GM21447 (cell line): Measurements from ENCODE around the gene TAC3.

Experiments
- ATAC-seq: cut with Tn5 transposase; IDR thresholded peaks from one replicate; pipeline ENCODE4 v1.9.1; 2021; ENCODE audit not compliant: unreplicated experiment

The TAC3 gene

DNA sequence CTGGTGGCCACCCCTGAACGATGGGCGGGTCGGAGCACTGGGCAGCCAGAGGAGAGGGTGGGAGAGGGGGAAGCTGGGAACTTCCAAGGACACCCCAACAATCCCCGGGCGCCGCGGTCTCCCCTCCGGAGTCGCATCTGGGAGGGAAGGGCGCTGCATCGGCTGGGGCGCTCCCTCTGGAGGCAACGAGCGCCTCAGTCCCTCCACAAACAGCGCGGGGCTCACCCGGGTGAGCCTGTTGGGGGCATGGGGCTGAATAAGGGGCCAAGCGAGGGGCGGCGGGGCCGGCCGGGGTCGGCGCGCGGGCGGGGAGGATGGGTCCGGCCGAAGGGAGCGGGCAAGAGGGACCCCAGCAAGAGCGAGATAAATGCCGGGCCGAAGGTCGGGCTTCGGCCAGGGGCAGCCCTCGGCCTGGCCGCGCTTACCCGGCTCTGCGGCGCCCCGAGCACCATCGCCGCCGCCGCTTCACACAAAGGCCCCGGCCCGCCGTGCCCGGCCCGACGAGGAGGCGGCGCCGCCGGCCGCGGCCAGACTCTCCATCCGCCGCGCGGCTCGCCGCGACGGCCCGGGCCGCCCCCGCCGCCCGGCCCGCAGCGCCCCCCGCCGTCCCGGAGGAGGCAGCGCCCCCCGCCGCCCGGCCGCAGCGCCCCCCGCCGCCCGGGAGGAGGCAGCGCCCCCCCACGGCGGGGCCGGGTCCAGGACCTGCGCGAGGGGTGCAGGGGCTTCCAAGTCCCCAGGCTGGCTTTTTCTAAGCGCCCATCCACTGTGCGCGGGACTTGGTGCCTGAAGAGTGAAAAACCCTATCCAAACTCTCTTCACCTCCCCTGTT is 10.1 kb downstream of the TAC3 start, which contains the start of gene ZBTB39:
Gene ZBTB39 (minus strand): TSS at position 567 of the 829 bp plus-strand sequence. CDS start 1,629 bp downstream, outside the sequence.
- peak; percentile 52 for ATAC-seq

DNA sequence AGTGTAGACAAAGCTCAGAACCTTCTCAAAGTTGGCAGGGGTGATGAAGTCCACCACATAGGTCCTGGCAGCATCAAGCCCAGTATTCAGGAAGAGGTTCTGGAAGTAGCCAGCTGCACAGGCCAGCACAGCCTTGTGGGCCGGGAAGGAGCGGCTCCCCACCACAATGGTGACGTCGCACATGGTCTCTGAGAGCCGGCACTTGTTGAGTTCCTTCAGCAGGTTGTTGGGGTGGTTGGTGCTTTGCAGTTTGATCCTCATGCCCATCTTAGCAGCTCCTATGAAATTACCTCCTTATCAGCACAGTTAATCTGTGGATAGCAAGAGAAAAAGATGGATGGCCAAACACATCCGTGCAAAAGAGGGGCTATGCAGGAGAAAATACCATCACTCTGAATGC is 11.7 kb downstream of the TAC3 start:
- no peak for ATAC-seq

DNA sequence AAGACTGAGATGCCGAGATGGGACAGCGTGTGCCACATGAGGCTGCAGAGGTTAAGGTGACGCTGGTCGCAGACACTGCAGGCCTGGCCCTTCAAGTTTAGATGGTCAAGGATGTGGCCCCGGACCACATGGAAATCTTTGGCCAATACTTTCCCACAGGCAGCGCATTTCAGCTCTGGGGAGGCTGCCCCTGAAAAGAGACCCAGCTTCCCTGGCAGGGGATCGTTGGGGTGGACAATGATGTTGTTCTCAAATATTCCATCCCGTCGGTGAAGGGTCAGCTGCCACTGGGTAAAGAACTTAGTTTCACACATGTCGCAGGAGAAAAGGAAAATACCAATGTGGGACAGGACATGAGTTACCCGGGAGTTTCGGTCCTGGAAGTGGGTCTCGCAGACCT is 12.9 kb downstream of the TAC3 start:
- ATAC-seq = no peak

DNA sequence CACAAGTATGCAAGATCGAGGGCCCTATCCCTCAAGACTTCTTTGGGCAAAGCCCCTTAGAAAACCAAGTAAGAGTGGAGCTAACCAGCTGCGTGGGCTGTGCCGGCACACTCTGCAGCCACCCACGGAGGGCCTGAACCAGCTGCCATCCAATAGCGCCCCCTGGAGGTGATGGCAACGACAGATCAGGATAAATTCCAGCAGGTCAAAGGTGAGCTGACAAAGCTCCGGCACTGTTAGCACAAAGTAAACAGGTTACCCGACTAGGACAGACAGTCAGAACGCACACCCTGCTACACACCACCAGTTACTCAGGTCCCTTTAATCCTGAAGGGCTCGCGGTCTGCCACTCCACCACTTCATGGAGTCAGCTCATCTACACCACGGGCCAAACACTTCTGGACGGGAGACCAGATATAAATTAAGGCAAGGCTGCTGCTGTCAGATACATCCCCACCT is 14.9 kb downstream of the TAC3 start:
- ATAC-seq = no peak

DNA sequence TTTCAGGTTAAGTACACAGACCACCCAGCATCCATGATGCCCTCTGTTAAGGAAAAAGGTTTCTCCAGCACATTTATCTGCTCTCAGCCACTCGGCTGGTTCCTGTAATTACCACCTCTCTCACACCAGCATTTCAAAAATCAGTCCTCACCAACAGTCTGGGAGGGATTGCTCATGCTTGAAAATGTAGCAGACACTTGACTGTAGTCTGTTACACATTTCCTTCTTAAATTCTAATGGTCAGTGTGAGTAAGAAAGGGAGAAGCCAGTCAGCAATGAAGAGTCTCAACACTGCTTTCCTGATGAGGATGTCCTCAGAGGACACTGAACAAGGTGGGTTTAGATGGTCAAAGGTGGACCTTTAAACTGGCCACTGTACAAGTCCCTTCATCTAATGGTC is 15.9 kb downstream of the TAC3 start:
- no peak for ATAC-seq

DNA sequence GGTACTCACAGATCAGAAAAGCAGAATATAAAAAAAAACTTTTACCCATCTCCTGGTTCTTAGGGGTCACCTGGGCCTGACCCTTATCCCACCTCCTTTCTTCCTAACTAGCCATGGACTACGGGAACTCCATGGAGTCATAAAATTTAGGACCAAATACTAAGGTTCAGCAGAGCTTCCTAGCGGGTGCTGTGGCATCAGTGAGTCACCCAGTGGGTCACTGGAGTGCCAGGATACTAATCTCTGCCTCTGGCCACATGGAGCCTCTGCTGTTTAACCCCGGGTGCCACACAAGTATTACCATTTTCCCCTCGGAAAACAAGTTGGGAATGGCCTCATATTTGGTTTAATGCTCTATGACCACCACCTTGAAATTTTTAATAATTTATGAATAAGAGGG is 16.9 kb downstream of the TAC3 start:
- no peak for ATAC-seq

DNA sequence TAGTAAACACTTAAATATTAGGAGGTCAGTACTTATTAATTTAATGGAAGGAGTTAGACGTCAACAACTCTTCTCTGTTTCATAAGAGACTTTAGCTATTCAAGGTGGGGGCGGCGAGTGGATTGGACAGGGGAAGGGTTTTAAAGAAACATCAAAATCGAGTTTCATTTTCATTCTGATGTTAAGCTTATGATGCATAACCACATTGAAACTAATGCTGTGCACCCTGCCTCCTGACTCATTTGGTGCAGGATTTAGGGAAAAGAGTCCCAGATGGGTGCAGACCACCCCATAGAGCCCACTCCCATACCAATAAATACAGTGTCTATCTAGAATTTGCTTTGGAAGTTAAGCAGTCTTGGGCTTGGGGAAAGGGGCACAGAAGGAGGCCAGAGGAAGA is 17.3 kb downstream of the TAC3 start:
- peak; percentile 75 for ATAC-seq

DNA sequence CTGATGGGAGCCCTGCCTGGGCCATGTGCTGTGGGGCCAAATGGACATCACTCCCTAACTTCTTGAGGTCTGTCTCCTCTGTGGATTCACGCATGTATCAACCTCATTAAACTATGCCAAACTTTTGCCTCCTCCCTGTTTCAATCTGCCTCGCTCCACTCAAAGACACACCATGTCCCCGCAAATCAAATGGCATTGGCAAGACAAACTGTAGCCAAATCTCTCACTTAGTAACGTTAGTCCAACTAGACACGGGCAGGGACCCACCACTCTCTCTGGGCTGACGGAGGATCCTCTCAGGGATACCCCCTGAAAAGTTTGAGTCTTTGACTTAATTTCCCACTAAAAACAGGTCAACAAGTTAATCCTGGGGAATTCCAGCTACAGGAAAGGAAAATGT is 18.0 kb downstream of the TAC3 start:
- ATAC-seq = no peak

DNA sequence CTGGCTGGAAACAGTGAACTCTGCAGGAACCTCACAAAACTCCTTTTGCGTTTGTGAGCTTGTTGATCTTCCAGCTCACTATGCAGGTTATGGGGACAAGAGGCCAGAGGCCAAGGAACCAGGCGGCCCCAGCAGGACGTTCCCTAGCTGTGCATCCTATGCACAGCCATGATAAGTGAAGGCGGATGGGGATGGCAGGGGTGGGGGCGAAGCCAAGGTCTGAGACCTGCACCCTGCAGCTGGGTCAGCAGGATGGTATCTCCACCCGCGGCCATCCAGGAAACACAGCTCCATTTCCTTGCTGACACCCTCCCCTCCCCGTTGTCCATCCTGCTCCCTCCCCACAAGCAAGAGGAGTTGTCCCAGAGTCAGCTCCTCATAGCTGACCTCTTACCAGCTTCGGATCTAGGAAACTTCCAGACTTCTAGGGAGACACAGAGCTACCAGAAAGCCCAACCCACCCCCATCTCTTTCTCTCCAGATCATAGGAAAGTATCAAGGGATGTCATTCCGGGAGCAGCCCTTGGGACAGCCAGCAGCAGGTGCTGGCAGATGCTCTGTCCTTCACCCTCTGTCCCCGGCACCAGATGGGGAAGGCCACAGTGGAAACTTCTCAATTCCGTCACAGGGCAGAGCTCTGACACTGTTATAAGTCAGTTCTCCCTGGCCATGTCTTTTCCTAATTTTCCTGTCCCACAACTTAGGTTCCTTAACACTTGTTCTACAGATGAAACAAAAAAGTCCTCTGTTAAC is 19.4 kb downstream of the TAC3 start:
- no peak for ATAC-seq

DNA sequence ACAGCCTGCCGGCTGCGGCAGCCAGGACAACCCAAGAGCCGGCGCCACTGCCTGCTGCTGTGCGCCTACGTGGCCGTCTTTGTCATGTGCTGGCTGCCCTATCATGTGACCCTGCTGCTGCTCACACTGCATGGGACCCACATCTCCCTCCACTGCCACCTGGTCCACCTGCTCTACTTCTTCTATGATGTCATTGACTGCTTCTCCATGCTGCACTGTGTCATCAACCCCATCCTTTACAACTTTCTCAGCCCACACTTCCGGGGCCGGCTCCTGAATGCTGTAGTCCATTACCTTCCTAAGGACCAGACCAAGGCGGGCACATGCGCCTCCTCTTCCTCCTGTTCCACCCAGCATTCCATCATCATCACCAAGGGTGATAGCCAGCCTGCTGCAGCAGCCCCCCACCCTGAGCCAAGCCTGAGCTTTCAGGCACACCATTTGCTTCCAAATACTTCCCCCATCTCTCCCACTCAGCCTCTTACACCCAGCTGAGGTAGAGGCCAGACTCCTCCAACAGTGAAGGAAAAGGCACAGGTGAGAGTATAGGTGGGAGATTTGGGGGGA is 20.3 kb downstream of the TAC3 start:
- no peak for ATAC-seq

DNA sequence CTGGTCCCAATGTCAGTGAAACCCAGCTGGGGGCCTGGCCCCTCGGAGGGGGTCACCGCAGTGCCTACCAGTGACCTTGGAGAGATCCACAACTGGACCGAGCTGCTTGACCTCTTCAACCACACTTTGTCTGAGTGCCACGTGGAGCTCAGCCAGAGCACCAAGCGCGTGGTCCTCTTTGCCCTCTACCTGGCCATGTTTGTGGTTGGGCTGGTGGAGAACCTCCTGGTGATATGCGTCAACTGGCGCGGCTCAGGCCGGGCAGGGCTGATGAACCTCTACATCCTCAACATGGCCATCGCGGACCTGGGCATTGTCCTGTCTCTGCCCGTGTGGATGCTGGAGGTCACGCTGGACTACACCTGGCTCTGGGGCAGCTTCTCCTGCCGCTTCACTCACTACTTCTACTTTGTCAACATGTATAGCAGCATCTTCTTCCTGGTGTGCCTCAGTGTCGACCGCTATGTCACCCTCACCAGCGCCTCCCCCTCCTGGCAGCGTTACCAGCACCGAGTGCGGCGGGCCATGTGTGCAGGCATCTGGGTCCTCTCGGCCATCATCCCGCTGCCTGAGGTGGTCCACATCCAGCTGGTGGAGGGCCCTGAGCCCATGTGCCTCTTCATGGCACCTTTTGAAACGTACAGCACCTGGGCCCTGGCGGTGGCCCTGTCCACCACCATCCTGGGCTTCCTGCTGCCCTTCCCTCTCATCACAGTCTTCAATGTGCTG is 21.0 kb downstream of the TAC3 start:
- ATAC-seq = no peak

DNA sequence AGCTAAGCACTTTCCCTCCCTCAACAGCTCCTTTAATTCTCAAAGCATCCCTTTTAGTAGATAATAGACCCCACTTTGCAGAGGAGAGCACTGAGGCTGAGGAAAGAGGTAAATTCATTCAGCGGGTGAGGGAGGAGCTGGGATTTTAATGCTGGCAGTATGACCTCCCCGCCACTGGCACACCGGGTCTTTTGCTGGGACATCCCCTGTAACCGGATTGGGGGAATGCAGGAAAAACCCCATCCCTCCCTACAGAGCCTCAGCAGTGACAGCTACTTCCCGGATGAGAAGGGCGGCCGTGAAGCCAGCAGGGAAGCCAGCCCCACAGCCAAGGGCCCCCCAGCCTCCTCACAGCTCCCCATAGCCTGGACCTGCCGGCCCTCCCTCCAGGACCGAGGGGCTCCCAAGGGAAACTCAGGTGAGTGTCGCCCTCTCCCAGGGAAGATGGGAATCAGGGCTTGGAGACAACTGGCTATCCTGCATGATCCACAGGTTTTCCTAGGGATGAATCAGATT is 22.0 kb downstream of the TAC3 start:
- ATAC-seq = no peak

DNA sequence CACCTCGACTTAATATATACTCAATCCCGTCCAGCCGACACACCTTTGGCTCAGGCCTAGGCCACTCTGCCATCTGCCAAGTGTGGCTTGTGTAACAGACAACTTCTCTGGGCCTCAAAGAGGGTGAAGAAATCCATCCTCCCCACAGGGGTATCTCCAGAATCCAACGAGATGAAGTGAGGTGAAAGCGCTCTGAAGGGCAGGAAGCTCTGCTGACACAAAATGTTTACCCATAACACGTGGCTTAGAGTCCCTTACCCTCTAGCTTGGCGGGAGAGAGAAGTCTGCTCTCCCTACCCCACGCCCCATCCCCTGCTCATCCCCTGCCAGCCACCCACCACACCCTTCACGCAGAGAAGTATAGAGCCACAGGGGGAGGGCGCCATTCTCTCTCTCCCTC is 23.0 kb downstream of the TAC3 start:
- ATAC-seq = no peak

DNA sequence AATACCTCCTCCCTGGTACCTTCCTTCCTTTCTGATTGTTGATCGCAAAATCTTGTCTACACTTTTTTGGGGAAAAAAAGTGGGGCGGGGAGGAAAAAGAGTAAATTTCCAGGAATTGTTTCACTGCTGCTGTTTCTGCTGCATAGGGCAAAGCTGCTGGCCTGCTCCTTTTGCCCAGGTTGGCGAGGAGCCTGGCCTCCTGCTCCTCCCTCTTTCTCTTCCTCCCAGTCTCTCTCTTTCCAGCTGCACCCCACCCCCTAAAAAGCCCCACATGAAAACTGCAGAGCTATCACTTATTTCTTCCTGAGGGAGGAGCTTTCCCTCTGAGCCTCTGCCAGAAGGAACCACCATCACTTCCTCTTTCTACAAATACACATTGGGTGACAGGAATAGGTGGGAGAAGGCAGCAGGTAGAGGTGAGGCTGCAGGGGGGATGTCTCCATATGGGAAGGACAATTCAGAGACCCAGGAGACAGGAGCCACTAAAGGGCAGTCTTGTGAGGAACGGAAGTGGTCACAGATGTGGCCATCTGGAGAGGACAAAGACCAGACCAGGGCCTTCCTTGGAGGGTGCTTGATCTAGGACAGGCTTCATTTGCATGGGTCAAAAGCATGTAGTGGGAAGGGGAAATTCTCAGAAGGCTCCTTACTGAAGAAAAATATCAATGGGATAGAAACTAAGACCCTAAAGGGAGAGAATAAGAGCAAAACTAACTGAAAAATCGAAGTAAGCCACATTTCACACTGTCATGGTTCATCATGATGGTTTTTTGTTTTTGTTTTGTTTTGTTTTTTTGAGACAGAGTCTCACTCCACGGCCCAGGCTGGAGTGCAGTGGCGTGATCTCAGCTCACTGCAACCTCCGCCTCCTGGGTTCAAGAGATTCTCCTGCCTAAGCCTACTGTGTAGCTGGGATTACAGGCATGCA is 24.7 kb downstream of the TAC3 start:
- peak; percentile 54 for ATAC-seq

DNA sequence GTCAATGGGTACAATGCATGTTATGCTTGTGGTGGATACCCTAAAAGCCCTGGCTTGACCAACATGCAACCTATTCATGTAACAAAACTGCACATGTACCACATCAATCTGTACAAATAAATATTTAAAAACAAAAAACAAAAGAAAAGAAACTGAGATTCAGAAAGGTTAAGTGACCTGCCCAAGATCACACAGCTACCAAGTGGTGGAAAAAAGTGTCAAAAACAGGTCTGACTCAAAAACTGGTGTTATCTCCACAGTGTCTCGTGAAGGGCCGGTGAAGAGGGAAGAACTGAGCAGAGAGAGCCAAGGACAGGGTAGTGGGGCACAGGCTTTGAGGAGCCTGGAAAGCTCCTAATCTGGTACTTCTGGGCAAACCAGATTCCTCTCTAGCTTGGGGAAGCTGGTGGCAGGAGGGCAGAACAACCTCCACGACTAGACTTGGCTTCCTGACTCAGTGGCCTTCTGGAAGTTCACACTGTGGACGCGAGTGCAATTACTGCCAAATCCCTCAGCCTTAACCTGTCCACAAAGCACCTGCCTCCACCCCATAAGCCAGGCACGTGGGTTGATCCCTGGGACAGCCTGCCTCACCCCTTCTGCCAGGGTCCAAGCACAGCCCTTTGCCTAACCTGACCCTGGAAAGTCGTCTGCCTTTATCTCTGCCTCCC is 25.5 kb downstream of the TAC3 start:
- no peak for ATAC-seq

DNA sequence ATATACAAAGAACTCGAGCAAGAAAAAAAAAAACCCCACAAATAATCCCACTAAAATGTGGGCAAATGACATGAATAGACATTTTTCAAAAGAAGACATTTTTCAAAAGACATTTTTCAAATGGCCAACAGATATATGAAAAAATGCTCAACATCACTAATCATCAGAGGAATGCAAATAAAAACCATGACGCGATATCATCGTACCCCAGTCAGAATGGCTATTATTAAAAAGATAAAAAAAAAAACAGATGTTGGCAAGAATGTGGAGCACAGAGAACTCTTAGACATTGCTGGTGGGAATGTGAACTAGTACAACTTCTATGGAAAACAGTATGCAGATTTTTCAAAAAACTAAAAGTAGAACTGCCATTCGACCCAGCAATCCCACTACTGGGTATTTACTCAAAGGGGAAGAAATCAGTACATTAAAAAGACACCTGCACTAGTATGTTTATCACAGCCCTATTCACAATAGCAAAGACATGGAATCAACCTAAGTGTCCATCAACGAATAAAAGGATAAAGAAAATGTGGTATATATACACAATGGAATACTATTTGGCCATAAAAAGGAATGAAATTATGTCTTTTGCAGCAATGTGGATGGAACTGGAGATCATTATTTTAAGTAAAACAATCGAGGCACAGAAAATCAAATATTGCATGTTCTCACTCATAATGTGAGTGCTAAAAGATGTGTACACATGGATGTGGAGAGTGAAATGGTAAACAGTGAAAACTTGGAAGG is 26.3 kb downstream of the TAC3 start:
- no peak for ATAC-seq

DNA sequence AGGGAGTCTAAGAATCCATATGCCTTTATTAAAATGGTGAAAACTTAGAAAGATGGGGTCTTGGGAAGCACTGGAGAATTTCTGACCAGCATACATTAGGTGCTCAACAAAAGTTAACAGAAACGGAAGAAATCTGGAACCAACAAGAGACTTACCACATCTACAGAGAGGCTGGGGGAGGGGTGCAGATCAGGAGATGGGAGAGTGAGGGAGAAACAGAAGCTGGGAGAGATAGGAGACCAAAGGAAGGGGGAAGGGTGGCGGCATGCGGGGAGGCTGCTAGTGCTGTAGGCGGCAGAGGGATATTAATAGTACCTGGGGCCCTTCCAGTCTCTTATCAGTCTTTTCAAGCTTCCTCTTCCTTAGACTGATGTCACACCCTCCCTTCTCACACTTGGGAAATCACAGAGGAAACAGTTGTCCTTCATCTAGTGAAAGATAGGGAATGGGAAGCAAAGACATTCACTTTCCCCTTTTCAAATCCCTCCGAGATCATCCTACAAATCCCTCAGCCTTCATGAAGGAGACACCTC is 28.1 kb downstream of the TAC3 start:
- no peak for ATAC-seq

DNA sequence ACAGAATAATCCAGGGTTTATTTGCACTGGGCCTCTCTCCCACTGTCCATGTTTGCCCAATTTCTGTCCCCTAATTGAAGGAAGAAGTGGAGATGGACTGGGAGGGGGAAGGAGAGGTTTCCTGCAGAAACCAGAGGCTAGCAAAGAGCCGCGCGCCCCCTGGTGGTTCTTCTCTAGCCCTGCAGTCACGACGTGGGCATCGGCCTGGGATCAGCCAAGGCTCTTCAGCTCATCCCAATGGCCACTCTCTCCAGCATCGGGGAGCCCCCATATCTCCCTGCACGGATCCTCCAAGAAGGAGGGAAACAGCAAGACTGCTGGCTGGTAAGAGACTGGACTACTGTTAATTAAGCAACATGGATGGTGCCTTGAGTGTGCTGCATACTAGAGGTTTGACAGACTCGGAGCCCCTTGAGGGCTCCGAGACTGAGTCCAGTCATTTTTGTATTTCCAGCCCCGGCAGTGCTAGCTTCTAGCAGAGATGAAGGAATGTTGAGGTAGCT is 28.7 kb downstream of the TAC3 start:
- ATAC-seq = peak; percentile 61
